Measurements from ENCODE around the gene MYL9. TPM values are rescaled to one million over a fixed set of nuclear protein-coding genes. Genes with fewer than 3 reads are reported as not detected.

MYL9 gene
- total RNA-seq, 6 experiments from 2014 or later, result 1,181 to 1,631 (median 1,227) TPM

- Mint-ChIP-seq H3K27me3 (ENCODE audit: insufficient read depth) (no peaks in the 10 kb centered on the region; the same call in 1 of the 2 replicates), H3K27ac (no peak overlapping the region; the same call in 1 of the 2 replicates), H3K36me3 (ENCODE audit: low read depth) (no peaks in the 10 kb centered on the region), H3K4me3 (no peak overlapping the region), H3K9me3 (no peaks in the 10 kb centered on the region), H3K4me1 (ENCODE audit: low read depth) (peaks cover 9% of the 10 kb centered on the region)
- peak; percentile 71 for TF ChIP-seq CTCF (IDR thresholded peaks at IDR 0.05)
- peak; percentile 40 for DNase-seq
Measured at GRCh38 chr20:36591854-36592641, 50.7 kb downstream of the MYL9 start.

- TF ChIP-seq CTCF (IDR thresholded peaks at IDR 0.05), result no peak
- no peaks in the 10 kb centered on the region for H3K9me3 Mint-ChIP-seq
- H3K27ac Mint-ChIP-seq, result no peak overlapping the region
- H3K4me1 Mint-ChIP-seq (ENCODE audit: low read depth), result peaks cover 9% of the 10 kb centered on the region
- H3K36me3 Mint-ChIP-seq (ENCODE audit: low read depth), result no peaks in the 10 kb centered on the region
- no peak overlapping the region for H3K4me3 Mint-ChIP-seq
- no peak for DNase-seq
- no peaks in the 10 kb centered on the region; the same call in 1 of the 2 replicates for H3K27me3 Mint-ChIP-seq (ENCODE audit: insufficient read depth)
Measured at GRCh38 chr20:36593347-36593929, 52.1 kb downstream of the MYL9 start.

GRCh38 chr20:36599912-36600345 lies 58.6 kb downstream of the MYL9 start:
- no peak for TF ChIP-seq CTCF (IDR thresholded peaks at IDR 0.05)
- Mint-ChIP-seq H3K4me1 (ENCODE audit: low read depth) (peaks cover 5% of the 10 kb centered on the region; the same call in 1 of the 2 replicates), H3K36me3 (ENCODE audit: low read depth) (no peaks in the 10 kb centered on the region), H3K27me3 (ENCODE audit: insufficient read depth) (peaks cover 3% of the 10 kb centered on the region), H3K27ac (no peak overlapping the region), H3K4me3 (no peak overlapping the region), H3K9me3 (no peaks in the 10 kb centered on the region)
- no peak for DNase-seq

Other genes starting within 250 kb of the MYL9 start
- gene DLGAP4, start 235.2 kb upstream of the MYL9 start, total RNA-seq (2021; fragmentation: NEBNext Ultra II Directional; extraction: Animal tissue kit (Norgen Biotek cat#: 25700)), result 100 to 1,000 TPM; 118 to 150 (median 140) TPM
- gene TGIF2, start 32.1 kb downstream of the MYL9 start, total RNA-seq (2021; fragmentation: NEBNext Ultra II Directional; extraction: Animal tissue kit (Norgen Biotek cat#: 25700)), result 10 to 100 TPM in 1 of 6 experiments, 1 to 10 TPM in 5; 5.5 to 12.0 (median 7.7) TPM
- gene RAB5IF, start 64.3 kb downstream of the MYL9 start, total RNA-seq (2021; fragmentation: NEBNext Ultra II Directional; extraction: Animal tissue kit (Norgen Biotek cat#: 25700)), result 100 to 1,000 TPM in 3 of 6 experiments, 10 to 100 TPM in 3; 94.5 to 105 (median 100) TPM
- gene SLA2, start 104.7 kb downstream of the MYL9 start, total RNA-seq (2021; fragmentation: NEBNext Ultra II Directional; extraction: Animal tissue kit (Norgen Biotek cat#: 25700)), result not detected
- gene NDRG3, start 204.6 kb downstream of the MYL9 start, total RNA-seq (2021; fragmentation: NEBNext Ultra II Directional; extraction: Animal tissue kit (Norgen Biotek cat#: 25700)), result 10 to 100 TPM; 32.8 to 42.3 (median 37.2) TPM
- 10 to 100 TPM in 5 of 6 experiments, 1 to 10 TPM in 1; 8.6 to 15.7 (median 14.0) TPM for gene DSN1, start 232.2 kb downstream of the MYL9 start, total RNA-seq (2021; fragmentation: NEBNext Ultra II Directional; extraction: Animal tissue kit (Norgen Biotek cat#: 25700))